Endothelial cell of hepatic sinusoid (primary cell): ENCODE measurements around the gene AMOTL1.

Experiments
- in situ Hi-C: cut with HindIII; loops from 2 replicates; pipeline ENCODE4 v1.10.0; 2017; ENCODE audit warnings: low sequenced_read_pairs

The AMOTL1 gene

DNA sequence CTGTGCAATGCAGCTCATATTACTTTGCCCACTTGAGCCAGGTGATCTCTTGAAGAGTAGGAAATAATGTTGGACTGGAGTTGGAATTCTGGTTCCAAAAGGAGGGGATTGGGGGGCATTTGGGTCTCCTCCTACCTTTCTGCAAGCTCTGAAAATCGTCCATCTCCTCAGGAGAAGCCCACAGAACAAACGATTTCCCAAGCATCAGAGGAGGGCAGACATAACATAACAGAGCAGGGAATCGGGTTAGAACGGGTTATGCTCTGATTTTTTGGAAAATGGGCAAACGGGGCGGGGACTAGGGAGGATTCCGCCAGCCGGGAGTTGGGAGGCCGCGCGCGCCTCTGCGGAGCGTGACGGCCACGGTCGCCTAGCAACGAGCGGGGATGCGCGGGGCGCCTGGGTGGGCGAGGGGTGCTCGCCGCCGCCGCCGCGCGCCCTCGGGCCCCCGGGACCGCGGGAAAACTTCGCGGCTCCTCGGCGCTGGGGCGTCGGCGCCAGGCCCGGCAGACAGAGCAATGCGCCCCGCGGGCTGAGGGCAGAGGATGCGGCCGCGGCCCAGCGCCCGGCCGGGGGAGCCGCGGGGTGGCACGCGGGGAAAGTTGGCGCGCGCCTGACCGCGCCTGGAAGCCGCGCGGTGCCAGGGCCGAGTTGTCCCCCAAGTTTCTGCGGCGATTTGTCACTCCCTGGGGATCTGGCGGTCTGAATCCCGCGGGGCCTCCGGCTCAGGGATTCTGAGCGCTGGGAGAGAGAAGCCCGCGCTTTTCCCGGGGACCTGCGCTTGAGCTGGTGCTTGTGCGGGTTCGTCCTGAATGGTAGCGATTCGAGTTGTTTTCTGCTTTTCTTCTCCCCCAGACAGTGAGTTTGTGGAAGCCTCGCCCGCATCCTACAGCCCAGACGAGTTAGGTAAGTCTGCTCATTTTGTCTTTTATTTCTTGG is 27.8 kb upstream of the AMOTL1 start:
- in situ Hi-C loops: no loop called here

DNA sequence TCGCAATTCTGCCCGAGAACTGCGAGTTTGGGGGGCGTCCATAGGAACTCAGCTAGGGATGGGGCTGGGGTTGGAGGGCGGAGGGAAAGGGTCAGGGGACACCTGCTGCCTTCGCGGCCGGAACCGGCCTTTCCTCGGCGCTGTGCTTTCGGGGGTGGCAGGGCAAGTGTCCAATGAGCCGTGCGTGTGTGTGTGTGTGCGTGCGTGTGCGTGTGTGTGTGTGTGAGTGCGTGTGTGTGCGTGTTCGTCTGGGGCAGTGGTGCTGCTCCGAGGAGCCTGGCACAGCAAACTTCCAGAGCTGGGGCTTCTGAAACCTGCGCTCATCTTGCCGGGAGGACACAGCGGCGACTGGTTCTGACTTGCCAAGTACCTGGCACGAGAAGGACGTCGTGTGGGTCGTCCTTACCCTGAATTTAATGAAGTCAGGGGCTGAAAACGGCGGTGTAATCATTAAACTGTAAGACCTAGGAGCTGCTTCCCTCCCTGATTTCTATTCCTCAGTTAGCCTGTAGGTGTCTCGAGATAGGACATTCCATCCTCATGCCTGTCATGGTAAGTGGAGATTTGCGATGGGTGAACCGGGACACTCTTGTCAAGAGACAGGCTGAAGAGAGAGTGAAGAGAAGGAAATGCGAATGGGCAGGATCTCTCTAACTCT is 27.0 kb upstream of the AMOTL1 start:
- in situ Hi-C loops: no loop called here

DNA sequence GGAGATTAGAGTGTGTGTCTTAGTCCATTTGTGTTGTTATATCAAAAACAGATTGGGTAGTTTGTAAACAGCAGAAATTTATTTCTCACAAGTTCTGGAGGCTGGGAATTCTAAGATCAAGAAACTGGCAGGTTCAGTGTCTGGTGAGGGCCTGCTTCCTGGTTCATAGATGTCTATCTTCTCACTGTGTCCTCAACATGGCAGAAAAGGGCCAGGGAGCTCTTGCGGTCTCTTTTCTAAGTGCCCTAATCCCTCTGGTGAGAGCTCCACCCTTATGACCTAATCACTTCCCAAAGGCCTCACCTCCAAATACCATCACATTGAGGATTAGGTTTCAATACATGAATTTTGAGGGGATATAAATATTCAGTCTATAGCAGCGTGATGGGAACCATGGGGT is 25.5 kb upstream of the AMOTL1 start:
- in situ Hi-C loops: no loop called here

DNA sequence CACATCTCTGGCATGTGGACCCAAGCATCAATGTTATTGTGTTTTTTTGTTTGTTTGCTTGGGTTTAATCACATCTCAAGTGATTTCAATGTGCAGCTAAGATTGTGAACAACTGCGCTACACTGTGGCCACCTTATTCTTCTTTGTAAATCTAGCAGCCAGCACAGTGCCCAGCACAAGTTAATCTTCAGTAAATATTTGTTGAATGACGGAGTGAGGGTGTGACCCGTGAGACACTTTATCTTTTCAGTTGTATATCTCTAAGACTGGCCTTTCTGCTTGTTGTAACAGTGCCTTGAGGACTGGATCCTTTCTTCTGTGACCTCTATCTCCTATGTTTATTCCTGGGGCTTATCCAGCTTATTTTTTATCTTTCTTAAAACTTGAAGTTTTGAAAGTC is 21.4 kb upstream of the AMOTL1 start:
- in situ Hi-C loops: no loop called here

DNA sequence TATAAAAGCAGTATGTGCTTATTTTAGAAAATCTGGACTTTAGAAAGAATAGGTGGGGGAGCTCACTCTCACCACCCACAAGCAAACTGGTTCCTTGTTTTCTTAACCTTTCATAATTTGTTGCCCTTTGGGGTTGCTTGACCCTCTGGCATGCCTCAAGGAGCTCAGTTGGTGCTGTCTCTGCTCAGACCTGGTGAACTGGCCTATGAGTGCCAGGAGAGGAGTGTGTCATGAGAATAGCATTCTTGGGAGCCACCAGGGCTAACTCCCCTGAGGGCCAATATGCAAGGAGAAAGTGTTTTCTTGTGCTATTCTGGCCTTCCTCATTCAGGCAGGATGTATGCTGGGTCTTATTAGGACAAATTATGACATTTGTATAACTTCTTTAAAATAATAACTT is 21.0 kb upstream of the AMOTL1 start:
- in situ Hi-C loops: no loop called here

DNA sequence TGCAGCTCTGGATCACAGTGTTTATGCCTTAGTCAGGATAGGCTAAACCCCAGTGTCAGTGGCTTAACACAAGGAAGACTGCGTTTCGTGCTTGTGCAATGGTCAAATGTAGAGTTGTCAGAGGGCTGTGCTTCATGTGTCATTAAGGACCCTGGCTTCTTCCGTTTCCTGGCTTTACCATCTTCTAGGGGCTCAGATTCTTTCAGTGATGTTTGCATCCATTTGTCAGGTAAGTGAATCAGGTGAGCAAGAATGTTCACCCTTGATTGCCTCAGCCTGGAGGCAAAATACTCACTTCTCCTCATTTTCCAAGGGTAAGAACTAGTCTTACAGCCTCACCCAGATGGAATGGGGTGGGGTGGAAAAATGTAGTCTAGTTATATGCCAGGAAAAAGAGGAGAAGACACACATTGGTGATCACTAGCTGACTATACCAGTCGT is 20.5 kb upstream of the AMOTL1 start:
- in situ Hi-C loops: no loop called here

DNA sequence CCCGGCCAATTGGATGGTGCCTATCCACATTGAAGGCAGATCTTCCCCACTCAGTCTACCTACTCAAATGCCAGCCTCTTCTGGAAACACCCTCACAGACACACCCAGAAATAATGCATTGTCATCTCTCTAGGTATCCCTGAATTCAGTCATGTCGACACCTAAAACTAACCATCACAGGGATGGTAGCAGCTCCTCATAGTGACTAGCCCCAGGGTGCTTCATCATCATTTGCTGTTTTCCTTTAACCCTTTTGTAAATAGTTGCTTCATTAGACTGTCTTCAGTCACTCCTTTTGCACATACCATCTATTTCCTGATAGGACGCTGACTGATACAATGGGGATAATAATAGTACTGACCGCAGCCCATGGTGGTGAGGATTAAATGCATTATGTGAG is 18.8 kb upstream of the AMOTL1 start:
- in situ Hi-C loops: no loop called here

DNA sequence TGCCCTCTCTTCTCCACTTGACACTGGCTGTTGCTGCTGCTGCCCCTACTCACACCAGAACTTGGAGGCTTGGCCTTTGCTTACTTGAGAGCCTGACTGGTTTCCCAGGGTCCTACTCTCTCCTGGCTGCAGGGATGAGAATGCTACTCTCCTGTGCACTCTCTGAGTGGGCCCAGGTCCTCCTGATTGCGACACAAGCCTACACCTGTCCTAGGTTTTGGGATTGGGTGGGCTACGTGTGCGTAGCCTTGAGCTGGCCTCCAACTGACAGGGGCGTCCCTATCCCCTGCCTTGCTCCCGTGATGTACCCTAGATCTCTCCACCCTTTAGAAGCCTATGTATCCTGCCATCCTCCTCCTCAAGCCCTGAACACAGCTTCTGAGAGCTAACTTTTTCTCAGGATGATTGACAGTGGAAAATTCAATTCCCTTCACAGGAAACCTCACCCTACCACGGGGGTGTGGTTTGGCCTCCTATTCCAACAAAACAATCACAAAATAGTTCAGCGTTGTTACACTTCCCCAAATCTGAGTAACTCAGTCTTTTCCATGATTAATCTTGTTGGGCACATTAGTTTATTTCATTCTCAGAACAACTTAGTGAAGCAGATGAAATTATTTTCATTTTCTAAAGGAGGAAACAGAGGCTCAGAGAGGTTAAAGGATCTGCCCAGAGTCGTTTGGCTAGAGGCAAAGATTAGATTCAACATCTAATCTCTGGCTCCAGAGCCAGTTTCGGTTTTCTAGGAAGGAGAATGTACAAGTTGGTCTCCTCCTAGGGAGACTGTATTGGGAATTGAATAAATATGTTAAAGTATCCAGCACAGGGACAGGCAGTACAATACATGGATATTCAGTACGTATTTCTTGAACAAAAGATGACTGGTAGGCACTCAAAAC is 17.6 kb upstream of the AMOTL1 start:
- in situ Hi-C loops: no loop called here

DNA sequence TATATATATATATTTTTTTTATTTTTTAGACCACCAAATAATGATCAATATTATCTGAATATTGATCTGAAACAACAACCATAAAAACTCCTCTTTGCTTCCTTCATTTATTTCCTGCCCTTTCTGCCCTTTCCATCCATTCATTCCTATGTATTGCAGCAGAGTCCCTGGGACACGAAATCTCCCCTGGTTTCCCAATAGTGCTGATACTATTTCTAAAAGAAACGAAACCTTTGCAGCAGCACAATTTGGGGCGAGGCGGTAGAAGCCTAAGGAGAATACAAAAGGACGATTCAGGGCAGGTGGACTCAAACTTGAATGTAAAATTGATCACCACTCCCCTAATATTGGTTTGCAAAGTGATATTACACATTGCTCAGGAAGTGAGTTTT is 16.9 kb upstream of the AMOTL1 start:
- in situ Hi-C loops: no loop called here

DNA sequence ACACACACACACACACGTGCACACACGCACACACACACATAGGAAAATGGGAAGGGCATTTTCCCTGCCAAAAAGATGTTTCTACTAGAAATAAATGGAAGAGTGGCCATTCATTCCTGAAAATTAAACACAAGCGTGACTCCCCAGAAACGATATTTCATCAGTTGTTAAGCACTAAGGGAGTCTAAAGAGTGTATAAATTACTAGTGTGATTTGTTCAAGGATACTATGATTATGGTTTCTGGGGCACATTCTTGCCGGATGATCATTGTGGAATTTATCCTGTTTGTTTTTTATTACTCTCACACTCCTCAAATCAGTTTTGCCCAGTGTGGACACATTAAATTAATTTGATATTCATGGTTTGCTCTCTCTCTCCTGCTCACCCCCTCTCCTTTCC is 16.4 kb upstream of the AMOTL1 start:
- in situ Hi-C loops: no loop called here

DNA sequence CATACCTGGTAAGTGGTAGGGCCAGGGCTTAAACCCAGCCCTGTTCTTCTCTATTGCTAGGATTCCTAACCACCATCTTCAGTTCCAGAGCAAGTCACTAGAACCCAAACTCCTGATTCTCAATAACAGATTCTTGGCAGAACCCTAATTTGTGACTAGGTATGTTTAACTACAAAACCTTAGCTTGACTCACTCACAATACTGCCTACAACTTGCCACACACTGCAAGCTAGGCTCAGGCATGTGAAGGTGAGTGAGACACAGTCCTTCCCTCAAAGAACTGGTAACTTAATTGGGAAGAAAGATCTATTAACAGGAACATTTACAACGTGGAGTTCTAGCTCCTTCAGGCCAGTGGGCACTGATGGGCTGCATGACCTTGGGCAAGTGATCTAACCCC is 14.5 kb upstream of the AMOTL1 start:
- in situ Hi-C loops: no loop called here

DNA sequence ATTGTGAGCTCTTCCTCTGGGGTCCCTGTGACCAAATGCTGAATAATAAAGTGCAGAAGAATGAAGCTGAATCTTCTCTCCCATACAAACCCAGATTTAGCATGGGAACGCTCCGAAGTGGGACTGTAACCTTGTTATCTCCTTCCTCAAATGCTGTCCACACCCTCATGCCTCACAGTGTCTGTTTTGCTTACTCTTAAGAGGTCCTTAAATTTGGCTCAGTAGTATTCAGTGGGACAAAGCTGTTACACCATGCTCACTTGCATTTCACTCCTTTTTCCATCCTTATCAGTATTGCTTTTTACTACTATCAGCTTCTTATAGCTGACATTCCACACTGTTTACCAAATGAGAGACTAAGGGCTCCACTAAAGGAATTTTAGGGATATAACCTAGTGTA is 13.8 kb upstream of the AMOTL1 start:
- in situ Hi-C loops: no loop called here

DNA sequence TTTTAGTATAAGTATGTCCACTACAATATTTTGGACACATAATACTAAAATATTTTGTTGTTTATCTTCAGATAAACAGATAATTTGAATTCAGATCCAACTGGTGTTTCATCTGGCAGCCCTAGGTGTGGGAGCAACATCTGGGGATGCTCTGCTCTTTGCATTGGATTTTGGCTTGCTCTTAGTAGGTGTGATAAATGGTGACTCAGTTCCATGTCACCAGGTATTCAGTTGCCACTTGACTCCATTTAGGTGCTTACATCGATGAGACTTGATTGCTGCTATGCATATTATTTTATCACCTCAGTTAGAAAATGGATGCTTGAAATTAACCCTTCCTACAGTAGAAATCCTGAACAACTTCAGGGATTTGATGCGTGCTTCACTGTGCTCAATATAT is 13.3 kb upstream of the AMOTL1 start:
- in situ Hi-C loops: no loop called here

DNA sequence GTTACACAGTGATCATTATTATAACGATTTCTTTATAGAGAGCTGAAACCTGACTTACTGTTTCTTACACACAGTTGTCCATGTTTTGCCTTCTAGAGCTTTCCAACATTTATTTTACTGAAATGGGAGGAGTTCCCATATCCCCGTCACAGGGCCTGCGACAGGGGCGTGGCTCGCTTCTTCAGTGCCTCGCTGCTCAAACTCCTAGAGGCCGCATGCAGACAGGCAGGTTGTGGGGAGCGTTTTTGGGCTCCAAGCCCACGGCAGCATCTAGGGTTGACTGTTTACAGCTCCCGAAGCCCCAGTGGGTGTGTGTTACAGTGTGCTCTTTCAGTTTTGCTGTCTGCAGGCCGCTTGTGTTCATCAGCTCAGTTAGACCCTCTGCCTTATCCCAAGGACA is 12.7 kb upstream of the AMOTL1 start:
- in situ Hi-C loops: no loop called here

DNA sequence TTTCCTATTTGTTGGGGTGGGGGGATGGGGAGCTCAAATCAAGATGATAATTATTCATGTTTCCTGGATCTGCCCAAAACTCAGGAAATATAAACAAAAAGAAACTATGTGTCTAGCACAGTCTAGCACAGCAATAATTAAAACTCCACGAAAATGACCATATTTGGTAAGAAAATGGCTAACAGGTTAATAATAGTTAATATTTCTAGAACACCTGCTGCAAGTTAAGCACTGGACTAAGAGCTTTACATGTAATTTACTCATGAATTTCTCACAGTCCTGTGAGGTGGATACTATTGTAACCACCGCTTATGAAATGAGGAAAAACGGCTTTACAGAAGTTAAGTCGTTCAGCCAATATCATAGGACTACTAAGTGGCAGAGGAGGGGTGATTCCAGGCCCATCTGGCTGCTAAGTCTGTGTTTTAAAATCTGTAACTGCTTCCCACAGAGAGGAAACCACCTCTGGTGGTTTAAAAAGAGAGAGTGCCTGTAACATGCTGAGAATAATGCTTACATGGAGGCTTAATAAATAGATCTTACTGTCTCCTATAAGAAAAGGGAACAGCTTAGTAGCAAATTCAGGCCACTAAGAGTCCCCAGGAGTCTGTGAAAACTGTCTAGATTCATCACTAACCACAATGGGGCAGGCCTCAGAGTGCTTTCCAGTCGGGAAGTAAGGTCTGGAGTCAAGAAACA is 11.0 kb upstream of the AMOTL1 start:
- in situ Hi-C loops: no loop called here

DNA sequence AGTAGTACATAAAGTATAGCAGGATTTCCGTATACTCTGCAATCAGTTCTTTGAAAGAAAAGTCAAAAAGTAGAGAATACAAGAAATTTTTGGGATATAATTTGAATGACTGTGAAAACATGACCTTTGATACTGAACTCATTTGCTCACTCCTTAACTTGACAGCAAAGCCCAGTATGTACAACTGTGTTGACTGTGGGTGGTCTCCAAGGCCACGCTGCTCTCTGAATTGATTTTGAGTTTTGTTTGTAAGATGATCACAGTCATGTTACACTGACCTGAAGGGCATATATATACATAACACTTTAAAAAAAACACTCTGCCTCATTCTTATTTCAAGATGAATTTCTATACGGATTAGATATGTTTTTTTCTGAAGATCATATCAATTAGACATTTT is 9.5 kb upstream of the AMOTL1 start:
- in situ Hi-C loops: no loop called here

DNA sequence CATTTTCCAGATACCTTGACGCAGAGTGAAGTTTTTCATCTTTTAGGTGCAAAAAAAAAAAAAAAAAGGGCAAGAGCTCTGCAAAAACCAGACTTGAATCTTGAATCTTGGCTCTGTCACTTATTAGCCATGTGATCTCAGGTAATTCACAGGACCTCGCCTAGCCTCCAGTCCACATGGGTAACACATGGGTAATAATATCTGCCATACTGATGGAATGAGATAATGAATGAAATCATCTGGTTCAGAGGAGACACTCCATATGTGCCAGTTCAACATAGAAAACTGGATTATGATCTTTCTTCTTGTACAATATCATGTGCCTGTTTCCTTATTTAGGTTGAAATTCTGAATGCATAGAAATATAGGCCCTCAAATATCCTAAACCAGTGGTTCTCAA is 8.6 kb upstream of the AMOTL1 start:
- in situ Hi-C loops: no loop called here

DNA sequence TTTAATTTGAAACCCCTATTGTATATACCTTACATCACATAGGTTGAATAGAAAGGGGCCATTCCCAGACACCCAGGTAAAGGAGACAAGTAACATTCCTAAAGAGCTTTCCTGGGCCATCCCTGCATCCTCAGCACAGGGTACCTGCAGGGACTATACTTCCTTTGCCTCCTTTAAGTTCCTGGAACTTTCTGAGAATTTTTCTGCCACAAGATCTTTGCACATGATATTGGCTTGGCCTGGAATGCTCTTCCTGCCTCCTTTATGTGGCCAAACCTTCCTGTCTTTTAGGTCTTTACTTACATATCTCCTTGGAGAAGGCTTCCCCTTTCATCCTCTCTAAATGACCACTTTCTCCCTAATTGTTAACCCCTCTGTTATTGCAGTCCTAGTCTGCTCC is 7.9 kb upstream of the AMOTL1 start:
- in situ Hi-C loops: loop anchor here (5.0 kb wide), 2 partner anchors 33 to 133 kb away; no protein-coding TSS in a partner anchor

DNA sequence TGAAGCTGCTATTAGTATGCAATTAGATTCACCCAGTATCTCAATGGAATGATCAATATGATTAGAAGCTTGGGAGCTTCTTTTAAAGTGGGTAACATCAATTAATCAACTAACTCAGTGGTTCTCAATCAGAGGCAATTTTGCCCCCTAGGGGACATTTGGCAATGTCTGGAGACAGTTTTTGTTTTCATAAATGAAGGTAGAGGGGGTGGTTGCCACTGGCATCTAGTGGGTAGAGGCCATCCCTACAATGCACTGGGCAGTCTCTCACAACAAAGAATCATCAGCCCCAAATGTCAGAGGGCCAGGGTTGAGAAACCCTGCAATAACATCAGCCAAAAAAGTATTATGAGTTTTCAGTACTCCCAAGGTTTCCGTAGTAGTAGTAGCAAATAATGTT is 5.9 kb upstream of the AMOTL1 start:
- in situ Hi-C loops: loop anchor here (5.0 kb wide), 2 partner anchors 35 to 135 kb away; no protein-coding TSS in a partner anchor

DNA sequence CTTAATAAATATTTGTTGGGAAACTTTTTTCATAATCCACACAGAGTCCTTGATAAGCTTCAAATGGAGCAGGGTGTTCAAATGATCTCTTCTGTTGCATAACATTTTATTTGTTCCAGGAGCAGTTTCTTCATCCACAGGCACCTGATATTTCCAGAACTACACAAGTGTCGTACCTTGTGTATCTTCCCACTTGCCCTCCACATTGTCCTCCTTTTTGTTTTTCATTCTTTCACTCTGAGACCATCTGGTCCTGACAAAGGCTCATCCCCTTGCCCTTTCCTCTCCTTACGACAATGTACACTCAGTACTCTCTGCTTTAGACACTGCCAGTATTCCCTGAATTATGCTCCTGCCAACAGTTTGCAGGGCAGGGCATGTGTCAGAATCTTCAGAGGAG is 5.2 kb upstream of the AMOTL1 start:
- in situ Hi-C loops: loop anchor here (5.0 kb wide), 2 partner anchors 36 to 136 kb away; no protein-coding TSS in a partner anchor
